22Rv1 (cell line): ENCODE measurements around the gene SFXN2.

ENCODE experiments used
- H3K27ac ChIP-seq: fragments of 450-650 bp; 2 replicates; pipeline ENCODE4 v1.5.1; 2017
- CTCF ChIP-seq: fragments of 450-650 bp; IDR thresholded peaks from 2 replicates; pipeline ENCODE4 v1.5.1; 2017; ENCODE audit warnings: mild to moderate bottlenecking
- ZFX ChIP-seq: fragments of 450-650 bp; IDR thresholded peaks from 2 replicates; pipeline ENCODE4 v1.6.1; 2017; ENCODE audit warnings: antibody characterized with exemption, borderline replicate concordance

The SFXN2 gene

GRCh38 chr10:102778781-102779180 lies 64.3 kb downstream of the SFXN2 start:
- no peak overlapping the region for H3K27ac ChIP-seq
- TF ChIP-seq ZFX (no peak), CTCF (no peak)

GRCh38 chr10:102779680-102780526 lies 65.5 kb downstream of the SFXN2 start:
- TF ChIP-seq CTCF: no peak
- no peak for TF ChIP-seq ZFX
- no peak overlapping the region for H3K27ac ChIP-seq

- TF ChIP-seq ZFX (no peak), CTCF (no peak)
Measured at GRCh38 chr10:102780527-102780808, 66.0 kb downstream of the SFXN2 start.

GRCh38 chr10:102781090-102781920 lies 66.9 kb downstream of the SFXN2 start:
- TF ChIP-seq CTCF (no peak), ZFX (no peak)
- no peak overlapping the region for H3K27ac ChIP-seq

More at GRCh38 chr10:102780527-102780808, 66.0 kb downstream of the SFXN2 start:
- H3K27ac ChIP-seq: no peak overlapping the region

- TF ChIP-seq CTCF (no peak), ZFX (no peak)
- no peak overlapping the region for H3K27ac ChIP-seq
Measured at GRCh38 chr10:102781921-102782557, 67.6 kb downstream of the SFXN2 start.

- TF ChIP-seq CTCF (no peak), ZFX (no peak)
- H3K27ac ChIP-seq: no peak overlapping the region
Measured at GRCh38 chr10:102782673-102783551, 68.5 kb downstream of the SFXN2 start.
